Stimulated activated CD8-positive, alpha-beta memory T cell treated with anti-CD3 and anti-CD28 coated beads, Interleukin-12 subunit alpha, Interleukin-12 subunit beta, amount 100 ng/mL, for 24 hours (primary cell): ENCODE data around the gene C2orf76.

Experiments used
- DNase-seq: peaks from one replicate; pipeline ENCODE4 v3.0.0-alpha.2; 2020; ENCODE audit errors: extremely low read depth

Gene C2orf76

GRCh38 chr2:119338272-119338671 is 28.4 kb downstream of the C2orf76 start:
- DNase-seq, result no peak

GRCh38 chr2:119337749-119338148 is 28.9 kb downstream of the C2orf76 start:
- DNase-seq, result no peak

GRCh38 chr2:119333833-119334232 is 32.8 kb downstream of the C2orf76 start:
- no peak for DNase-seq

- DNase-seq, result no peak
These were observed 33.3 kb downstream of the C2orf76 start for GRCh38 chr2:119333360-119333759.

- no peak for DNase-seq
These were observed 33.7 kb downstream of the C2orf76 start for GRCh38 chr2:119332953-119333352.

- no peak for DNase-seq
These were observed 39.2 kb downstream of the C2orf76 start for GRCh38 chr2:119327431-119327830.

- no peak for DNase-seq
These were observed 39.7 kb downstream of the C2orf76 start for GRCh38 chr2:119326938-119327337.

- DNase-seq, result no peak
These were observed 41.9 kb downstream of the C2orf76 start for GRCh38 chr2:119324685-119325270.

- DNase-seq, result no peak
These were observed 43.2 kb downstream of the C2orf76 start for GRCh38 chr2:119323459-119323858.

- no peak for DNase-seq
These were observed 47.0 kb downstream of the C2orf76 start for GRCh38 chr2:119319593-119319992.

GRCh38 chr2:119317554-119317953 is 49.1 kb downstream of the C2orf76 start:
- DNase-seq, result no peak

- DNase-seq, result no peak
These were observed 50.6 kb downstream of the C2orf76 start for GRCh38 chr2:119316066-119316465.

- DNase-seq, result no peak
These were observed 51.3 kb downstream of the C2orf76 start for GRCh38 chr2:119315241-119315925.

- no peak for DNase-seq
These were observed 54.8 kb downstream of the C2orf76 start for GRCh38 chr2:119311831-119312230.

GRCh38 chr2:119311371-119311770 is 55.3 kb downstream of the C2orf76 start:
- no peak for DNase-seq

GRCh38 chr2:119308793-119309330 is 57.8 kb downstream of the C2orf76 start:
- DNase-seq, result no peak

- no peak for DNase-seq
These were observed 59.1 kb downstream of the C2orf76 start for GRCh38 chr2:119307419-119308140.

GRCh38 chr2:119306196-119306590 is 60.4 kb downstream of the C2orf76 start:
- no peak for DNase-seq

- no peak for DNase-seq
These were observed 61.0 kb downstream of the C2orf76 start for GRCh38 chr2:119305497-119306195.

GRCh38 chr2:119304847-119305246 is 61.8 kb downstream of the C2orf76 start:
- DNase-seq, result no peak

GRCh38 chr2:119301413-119301812 is 65.2 kb downstream of the C2orf76 start:
- DNase-seq, result no peak

GRCh38 chr2:119295688-119296375 is 70.8 kb downstream of the C2orf76 start:
- DNase-seq, result no peak
